ENCODE measurements around the gene AARS1. TPM values are rescaled to one million over a fixed set of nuclear protein-coding genes. Genes with fewer than 3 reads are reported as not detected.
"Not testable (repeated sequence)": the region's sequence is repeated elsewhere in the genome, so short reads cannot be mapped to it uniquely, and the experiment has no call there.

AARS1 gene
- total RNA-seq, 2 experiments from 2014 or later, result 117 to 147 TPM

DNA sequence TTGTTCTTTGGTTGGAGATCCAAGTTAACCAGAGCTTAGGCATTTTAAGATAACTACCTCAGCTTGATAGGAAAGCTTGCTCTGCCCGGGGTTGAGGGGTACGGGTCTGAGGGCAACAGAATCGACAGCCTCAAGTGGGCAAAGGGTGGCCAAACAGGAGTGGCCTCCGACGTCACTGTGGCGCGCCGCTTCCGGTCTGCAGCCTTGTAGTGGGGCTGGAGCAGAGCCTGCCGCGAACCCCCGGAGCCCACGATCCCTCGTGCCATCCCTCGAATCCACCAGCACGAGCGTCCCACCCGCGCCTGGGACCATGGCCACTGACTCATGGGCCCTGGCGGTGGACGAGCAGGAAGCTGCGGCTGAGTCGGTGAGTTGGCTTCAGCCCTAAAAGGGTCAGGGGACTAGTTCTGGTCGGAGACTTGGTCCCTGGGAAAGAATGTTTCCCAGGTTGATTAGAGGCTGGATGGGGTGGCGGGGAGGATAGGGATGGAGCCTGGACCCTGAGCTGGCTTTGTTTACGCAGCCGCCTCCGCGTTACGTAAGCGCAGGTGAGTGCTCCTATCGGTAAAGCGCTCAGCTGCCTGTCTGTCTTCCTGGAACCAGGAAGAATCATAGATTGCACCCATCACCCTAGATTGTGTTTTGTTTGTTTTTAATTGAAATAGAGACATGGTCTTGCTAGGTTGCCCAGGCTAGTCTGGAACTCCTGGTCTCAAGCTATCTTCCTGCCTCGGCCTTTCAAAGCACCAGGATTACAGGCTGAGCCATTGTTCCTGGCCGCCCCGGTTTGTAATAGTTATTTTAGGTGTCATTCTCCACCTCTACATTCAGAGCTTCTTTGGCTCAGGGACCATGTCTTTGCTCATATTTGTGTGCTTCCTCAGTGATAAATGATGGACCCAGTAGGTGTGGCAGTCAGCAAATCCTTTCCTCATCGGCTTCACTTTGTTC, 10.0 kb upstream of the AARS1 start, which contains the start of gene DDX19B:
TSS of gene DDX19B (plus strand) at position 199 of the 951 bp plus-strand sequence. CDS start at position 311, 112 bp downstream.
- H3K4me1 Mint-ChIP-seq, result peaks cover 32% of the 10 kb centered on the region
- DNase-seq, result peak; percentile 85
- peaks cover 11% of the 10 kb centered on the region for H3K9me3 Mint-ChIP-seq (ENCODE audit: low read depth)
- H3K4me3 Mint-ChIP-seq, result peak within 1 kb of the TSS; percentile 85
- ATAC-seq, result peak; percentile 92
- CTCF ChIA-PET, result interaction anchor here (0.5 to 1.7 kb wide), 9 partner anchors 8 to 220 kb away, joined by 3 to 11 read pairs (median 3); partner anchors contain the start of gene DDX19A
- peaks cover 28% of the 10 kb centered on the region for H3K36me3 Mint-ChIP-seq
- H3K27me3 Mint-ChIP-seq, result no peaks in the 10 kb centered on the region
- peak within 1 kb of the TSS; percentile 85 for H3K27ac Mint-ChIP-seq

DNA sequence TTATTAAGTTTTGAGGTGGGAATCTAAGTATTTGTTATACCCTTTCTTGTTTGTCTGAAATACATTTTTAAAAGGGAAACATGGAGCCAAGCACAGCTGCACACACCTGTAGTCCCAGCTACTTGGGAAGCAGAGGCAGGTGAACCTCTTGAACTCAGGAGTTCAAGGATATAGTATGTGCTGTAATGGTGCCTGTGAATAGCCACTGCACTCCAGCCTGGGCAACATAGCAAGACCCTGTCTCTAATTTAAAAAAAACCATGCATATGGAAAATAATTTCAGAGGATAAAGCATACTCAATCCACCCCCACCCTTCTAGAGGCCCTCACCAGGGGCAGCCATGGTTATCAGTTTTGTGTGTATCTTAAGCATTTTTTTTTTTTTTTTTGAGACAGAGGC, 6.3 kb upstream of the AARS1 start:
- Mint-ChIP-seq H3K4me3 (no peak overlapping the region), H3K36me3 (peaks cover 6% of the 10 kb centered on the region), H3K9me3 (ENCODE audit: low read depth) (no peaks in the 10 kb centered on the region), H3K27me3 (no peaks in the 10 kb centered on the region), H3K4me1 (peaks cover 24% of the 10 kb centered on the region), H3K27ac (no peak overlapping the region)
- ATAC-seq, result no peak
- CTCF ChIA-PET, result interaction anchor here (0.7 kb wide), 1 partner anchor 19 kb away, joined by 3 read pairs; no protein-coding TSS in a partner anchor
- no peak for DNase-seq

DNA sequence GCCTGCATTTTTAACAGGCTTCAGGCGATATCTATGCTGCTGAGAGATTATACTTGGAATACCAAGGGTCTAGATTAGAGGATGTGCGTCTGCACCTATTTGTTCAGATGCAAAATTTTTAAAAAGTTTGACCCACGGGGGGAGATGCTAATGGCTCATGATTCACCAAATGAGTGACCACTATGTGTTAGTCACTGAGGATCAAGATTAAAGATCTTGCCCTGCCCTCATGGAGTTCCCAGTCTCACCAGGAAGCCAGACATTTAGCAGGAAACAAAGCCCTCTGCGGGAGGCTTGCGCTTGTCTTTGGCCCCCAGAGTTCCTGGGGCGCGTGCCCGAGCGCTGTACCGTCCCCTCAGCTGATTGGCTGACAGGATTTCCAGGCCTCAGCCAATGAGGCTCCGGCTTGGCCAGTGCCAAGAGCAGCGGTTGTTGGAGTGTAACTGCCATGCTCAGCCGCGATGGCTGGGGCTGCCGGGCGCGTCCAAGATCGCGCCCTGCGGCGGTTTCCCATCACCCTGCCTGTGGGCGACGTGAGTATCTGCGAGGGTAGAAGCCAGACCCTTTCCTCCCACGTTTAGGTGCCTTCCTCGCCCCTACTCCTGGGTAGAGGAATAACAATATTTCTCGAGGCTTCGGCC, 5.2 kb upstream of the AARS1 start:
- Mint-ChIP-seq H3K27ac (no peak overlapping the region), H3K27me3 (no peaks in the 10 kb centered on the region), H3K4me3 (no peak overlapping the region), H3K4me1 (peaks cover 19% of the 10 kb centered on the region), H3K36me3 (no peaks in the 10 kb centered on the region), H3K9me3 (ENCODE audit: low read depth) (no peaks in the 10 kb centered on the region)
- CTCF ChIA-PET, result interaction anchor here (0.6 kb wide), 1 partner anchor 234 kb away, joined by 3 read pairs; no protein-coding TSS in a partner anchor
- DNase-seq (no peak), ATAC-seq (no peak)

DNA sequence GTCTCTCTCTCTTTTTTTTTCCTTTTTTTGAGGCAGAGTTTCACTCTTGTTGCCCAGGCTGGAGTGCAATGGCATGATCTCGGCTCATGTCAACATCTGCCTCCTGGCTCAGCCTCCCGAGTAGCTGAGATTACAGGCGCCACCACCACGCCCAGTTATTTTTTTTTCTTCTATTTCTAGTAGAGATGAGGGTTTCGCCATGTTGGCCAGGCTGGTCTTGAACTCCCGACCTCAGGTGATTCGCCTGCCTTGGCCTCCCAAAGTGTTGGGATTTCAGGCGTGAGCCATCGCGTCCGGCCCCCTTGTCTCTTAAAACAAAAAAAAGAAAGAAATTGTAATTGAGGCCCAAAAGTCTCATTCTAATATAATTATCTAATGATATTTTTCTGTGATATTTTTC, 2.8 kb upstream of the AARS1 start:
- CTCF ChIA-PET, result not testable (repeated sequence)

DNA sequence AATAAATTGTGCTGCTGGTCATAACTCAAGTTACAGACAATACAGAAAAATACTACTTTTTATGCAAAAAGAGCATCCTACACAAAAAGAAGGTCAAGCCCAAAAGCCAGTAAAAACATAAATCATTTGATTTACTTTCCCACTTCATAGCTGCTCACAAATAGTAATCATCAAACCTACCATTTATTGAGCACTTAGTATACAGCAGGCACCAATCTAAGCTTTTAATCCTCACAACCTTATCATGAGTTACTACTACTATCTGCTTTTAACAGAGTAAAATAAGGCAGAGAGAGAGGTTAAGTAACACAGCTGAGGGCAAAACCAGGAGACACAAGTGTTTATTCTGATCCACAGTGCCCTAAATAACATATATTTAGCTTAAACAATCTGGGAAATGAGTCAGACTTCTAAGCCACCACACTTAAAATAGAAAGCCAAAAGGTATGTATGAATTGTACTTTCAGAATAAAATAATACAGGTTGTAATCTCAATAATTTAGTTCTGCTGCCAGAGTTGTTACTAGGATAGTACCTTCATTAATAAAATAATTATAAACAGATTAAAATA, 1.7 kb upstream of the AARS1 start:
- no peak for ATAC-seq
- no peak overlapping the region for H3K4me3 Mint-ChIP-seq
- no peak for DNase-seq
- H3K27ac Mint-ChIP-seq, result peak overlapping the region; percentile 58
- no peaks in the 10 kb centered on the region for H3K9me3 Mint-ChIP-seq (ENCODE audit: low read depth)
- peaks cover 6% of the 10 kb centered on the region for H3K36me3 Mint-ChIP-seq
- peaks cover 30% of the 10 kb centered on the region for H3K4me1 Mint-ChIP-seq
- CTCF ChIA-PET, result interaction anchor here (1.0 to 1.5 kb wide), 3 partner anchors 8 to 39 kb away, joined by 3 to 4 read pairs (median 4); partner anchors contain the start of genes DDX19B and EXOSC6
- peaks cover 3% of the 10 kb centered on the region for H3K27me3 Mint-ChIP-seq

More for the DNA sequence above, 2.8 kb upstream of the AARS1 start:
- H3K36me3 Mint-ChIP-seq; ATAC-seq; H3K4me3 Mint-ChIP-seq; H3K27ac Mint-ChIP-seq; H3K27me3 Mint-ChIP-seq; H3K9me3 Mint-ChIP-seq (ENCODE audit: low read depth); DNase-seq: not testable (repeated sequence)
- peaks cover 25% of the 10 kb centered on the region for H3K4me1 Mint-ChIP-seq

DNA sequence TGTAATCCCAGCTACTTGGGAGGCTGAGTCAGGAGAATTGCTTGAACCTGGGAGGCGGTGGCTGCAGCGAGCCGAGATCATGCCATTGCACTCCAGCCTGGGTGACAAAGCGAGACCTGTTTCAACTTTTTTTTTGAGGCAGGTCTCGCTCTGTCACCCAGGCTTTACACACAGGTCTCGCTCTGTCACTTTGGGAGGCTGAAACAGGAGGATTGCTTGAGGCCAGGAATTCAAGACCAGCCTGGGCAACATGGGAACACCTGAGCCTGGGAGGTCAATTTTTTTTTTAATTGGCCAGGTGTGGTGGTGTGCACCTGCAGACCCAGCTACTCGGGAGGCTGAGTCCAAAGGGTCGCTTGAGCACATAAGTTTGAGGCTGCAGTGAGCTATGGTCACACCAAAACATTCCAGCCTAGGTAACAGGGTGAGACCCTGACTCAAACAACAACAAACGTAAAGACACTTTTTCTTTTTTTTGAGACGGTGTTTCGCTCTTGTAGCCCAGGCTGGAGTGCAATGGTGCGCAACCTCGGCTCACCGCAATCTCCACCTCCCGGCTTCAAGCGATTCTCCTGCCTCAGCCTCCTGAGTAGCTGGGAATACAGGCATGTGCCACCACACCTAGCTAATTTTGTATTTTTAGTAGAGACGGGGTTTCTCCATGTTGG, 1.9 kb downstream of the AARS1 start:
- CTCF ChIA-PET, result interaction anchor here (1.7 to 3.1 kb wide), 2 partner anchors 10 to 36 kb away, joined by 4 to 19 read pairs; partner anchors contain the start of gene EXOSC6
- peaks cover 56% of the 10 kb centered on the region for H3K4me1 Mint-ChIP-seq
- ATAC-seq; H3K27me3 Mint-ChIP-seq; H3K9me3 Mint-ChIP-seq (ENCODE audit: low read depth); DNase-seq: not testable (repeated sequence)
- H3K4me3 Mint-ChIP-seq, result peak overlapping the region; percentile 100
- peak overlapping the region; percentile 100 for H3K27ac Mint-ChIP-seq
- H3K36me3 Mint-ChIP-seq, result peaks cover 27% of the 10 kb centered on the region

DNA sequence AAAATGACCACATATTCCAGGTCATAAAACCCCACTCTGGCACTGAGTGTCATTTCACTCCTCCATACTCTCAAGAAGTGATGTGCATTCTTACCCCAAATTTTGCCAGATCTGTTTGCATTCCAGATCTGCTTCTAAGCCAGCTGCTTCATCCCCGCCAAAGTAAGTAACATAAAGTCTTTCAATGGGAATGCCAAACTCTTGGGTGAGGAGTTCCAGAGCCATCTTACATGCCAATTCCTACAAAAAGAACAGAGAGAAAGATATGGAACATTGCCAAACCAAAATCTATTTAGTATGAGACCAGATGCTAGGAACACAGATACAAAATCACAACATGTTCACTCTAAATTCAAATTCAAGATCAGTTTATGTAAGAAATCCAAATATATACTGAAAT, 12.9 kb downstream of the AARS1 start:
- CTCF ChIA-PET, result interaction anchor here (1.6 kb wide), 1 partner anchor 11 kb away, joined by 4 read pairs; no protein-coding TSS in a partner anchor
- ATAC-seq (no peak), DNase-seq (no peak)
- Mint-ChIP-seq H3K27ac (no peak overlapping the region), H3K9me3 (ENCODE audit: low read depth) (no peaks in the 10 kb centered on the region), H3K4me3 (no peak overlapping the region), H3K4me1 (peaks cover 5% of the 10 kb centered on the region), H3K36me3 (peaks cover 55% of the 10 kb centered on the region), H3K27me3 (no peaks in the 10 kb centered on the region)

DNA sequence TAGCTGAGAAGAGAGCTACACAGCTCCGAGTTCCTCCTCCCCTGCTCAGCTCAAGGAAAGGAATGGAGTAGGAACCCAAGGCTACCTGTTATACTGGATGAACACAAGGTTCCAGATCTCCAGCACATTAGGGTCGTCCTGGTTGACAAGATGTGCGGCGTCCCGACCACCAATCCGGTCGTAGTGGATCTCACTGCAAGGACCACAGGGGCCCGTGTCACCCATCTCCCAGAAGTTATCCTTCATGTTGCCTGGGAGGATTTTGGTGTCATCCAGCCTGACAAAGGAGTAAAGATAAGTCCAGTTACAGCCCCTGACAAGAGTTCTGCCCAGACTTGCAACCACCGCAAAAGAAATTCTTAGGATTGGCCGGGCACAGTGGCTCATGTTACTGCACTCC, 17.6 kb downstream of the AARS1 start:
- H3K4me3 Mint-ChIP-seq, result no peak overlapping the region
- CTCF ChIA-PET, result no interaction called here

DNA sequence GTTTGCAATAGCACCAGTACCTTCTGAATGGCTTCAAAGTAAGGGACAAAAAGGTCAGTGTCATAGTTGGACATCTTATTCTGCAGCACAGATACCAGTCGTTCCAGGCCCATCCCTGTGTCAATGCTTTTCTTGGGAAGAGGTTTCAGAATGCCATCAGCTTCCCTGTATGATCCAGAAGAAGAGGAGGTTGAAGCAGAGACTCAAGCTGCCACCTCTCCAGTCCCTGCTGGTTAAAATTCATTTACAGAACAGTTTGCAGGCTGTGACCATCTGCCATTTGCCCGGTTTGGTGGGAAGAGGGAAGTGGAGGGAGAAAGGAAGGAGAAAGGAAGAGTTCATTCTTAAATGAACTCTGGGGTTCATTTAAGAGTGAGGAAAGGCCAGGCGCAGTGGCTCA, 19.1 kb downstream of the AARS1 start:
- no peaks in the 10 kb centered on the region for H3K27me3 Mint-ChIP-seq
- no peak overlapping the region for H3K4me3 Mint-ChIP-seq
- H3K27ac Mint-ChIP-seq, result no peak overlapping the region
- CTCF ChIA-PET, result interaction anchor here (1.3 kb wide), 1 partner anchor 16 kb away, joined by 3 read pairs; no protein-coding TSS in a partner anchor
- H3K4me1 Mint-ChIP-seq, result no peaks in the 10 kb centered on the region
- peaks cover 64% of the 10 kb centered on the region for H3K36me3 Mint-ChIP-seq
- ATAC-seq (no peak), DNase-seq (no peak)
- H3K9me3 Mint-ChIP-seq (ENCODE audit: low read depth), result no peaks in the 10 kb centered on the region

More for the DNA sequence above, 17.6 kb downstream of the AARS1 start:
- H3K27me3 Mint-ChIP-seq, result no peaks in the 10 kb centered on the region
- no peaks in the 10 kb centered on the region for H3K4me1 Mint-ChIP-seq
- ATAC-seq, result no peak
- H3K9me3 Mint-ChIP-seq (ENCODE audit: low read depth), result no peaks in the 10 kb centered on the region
- H3K36me3 Mint-ChIP-seq, result peaks cover 62% of the 10 kb centered on the region
- no peak for DNase-seq
- H3K27ac Mint-ChIP-seq, result no peak overlapping the region

DNA sequence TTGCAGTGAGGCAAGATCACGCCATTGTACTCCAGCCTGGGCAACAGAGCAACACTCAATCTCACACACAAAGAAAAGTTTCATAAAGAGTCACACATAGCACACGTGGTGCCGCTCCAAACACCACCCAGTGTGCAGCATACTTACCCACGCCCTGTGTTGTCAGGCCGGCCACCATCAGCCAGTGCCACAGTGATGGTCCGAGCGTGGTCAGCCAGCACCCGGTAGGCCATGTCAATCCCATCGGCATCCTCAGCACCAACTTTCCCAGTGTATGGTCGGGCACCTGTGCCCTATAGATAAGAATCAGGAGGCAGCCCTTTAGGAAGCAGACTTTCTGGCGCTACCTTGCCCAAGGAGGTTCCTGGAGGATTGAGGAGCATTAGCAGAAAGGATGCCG, 19.8 kb downstream of the AARS1 start:
- no peaks in the 10 kb centered on the region for H3K27me3 Mint-ChIP-seq
- CTCF ChIA-PET, result interaction anchor here (0.6 kb wide), 1 partner anchor 17 kb away, joined by 3 read pairs; no protein-coding TSS in a partner anchor
- ATAC-seq, result no peak
- H3K9me3 Mint-ChIP-seq (ENCODE audit: low read depth), result no peaks in the 10 kb centered on the region
- no peak for DNase-seq
- H3K4me1 Mint-ChIP-seq, result no peaks in the 10 kb centered on the region
- H3K36me3 Mint-ChIP-seq, result peaks cover 66% of the 10 kb centered on the region
- no peak overlapping the region for H3K27ac Mint-ChIP-seq
- no peak overlapping the region for H3K4me3 Mint-ChIP-seq

DNA sequence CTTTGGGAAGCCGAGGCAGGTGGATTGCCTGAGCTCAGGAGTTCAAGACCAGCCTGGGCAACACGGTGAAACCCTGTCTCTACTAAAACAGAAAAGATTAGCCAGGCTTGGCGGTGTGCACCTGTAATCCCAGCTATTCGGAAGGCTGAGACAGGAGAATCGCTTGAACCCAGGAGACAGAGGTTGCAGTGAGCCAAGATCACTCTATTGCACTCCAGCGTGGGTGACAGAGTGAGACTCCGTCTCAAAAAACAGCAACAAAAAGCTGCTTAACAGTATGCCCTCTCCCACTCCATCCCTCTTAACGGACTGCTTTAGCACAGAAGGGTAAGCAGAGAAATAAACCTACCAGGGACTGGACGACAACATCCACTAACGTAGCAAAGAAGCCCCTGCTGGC, 21.4 kb downstream of the AARS1 start:
- not testable (repeated sequence) for H3K4me3 Mint-ChIP-seq; H3K27me3 Mint-ChIP-seq; ATAC-seq; DNase-seq; H3K4me1 Mint-ChIP-seq; H3K27ac Mint-ChIP-seq; H3K9me3 Mint-ChIP-seq (ENCODE audit: low read depth)
- H3K36me3 Mint-ChIP-seq, result peaks cover 65% of the 10 kb centered on the region
- CTCF ChIA-PET, result interaction anchor here (1.0 to 3.2 kb wide), 7 partner anchors 10 to 113 kb away, joined by 3 to 26 read pairs (median 7); partner anchors contain the start of genes AARS1 and EXOSC6

DNA sequence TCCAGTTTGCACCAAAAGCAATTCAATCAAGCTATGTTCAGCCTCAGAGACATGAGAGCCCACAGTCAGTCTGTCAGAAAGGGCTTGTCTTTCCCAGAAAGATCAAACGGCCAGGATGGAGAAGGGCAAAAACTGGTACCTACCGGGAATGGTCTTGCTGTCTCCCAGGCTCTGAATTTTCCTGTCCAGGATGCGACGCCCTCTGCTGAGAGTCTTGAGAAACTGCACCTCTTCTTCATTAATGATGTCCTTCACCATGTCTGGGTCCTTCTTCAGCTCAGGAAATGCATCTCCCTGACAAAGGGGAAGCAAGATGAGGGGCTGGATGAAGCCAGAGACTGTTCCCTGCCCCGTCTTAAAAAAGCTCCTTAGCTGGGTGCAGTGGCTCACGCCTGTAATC, 21.8 kb downstream of the AARS1 start:
- DNase-seq, result no peak

More for the DNA sequence above, 21.8 kb downstream of the AARS1 start:
- CTCF ChIA-PET, result interaction anchor here (0.8 to 3.2 kb wide), 9 partner anchors 9 to 387 kb away, joined by 3 to 26 read pairs (median 4); partner anchors contain the start of genes AARS1 and EXOSC6
- peaks cover 64% of the 10 kb centered on the region for H3K36me3 Mint-ChIP-seq
- peak; percentile 51 for ATAC-seq
- H3K4me3 Mint-ChIP-seq, result no peak overlapping the region
- no peak overlapping the region for H3K27ac Mint-ChIP-seq
- H3K9me3 Mint-ChIP-seq (ENCODE audit: low read depth), result no peaks in the 10 kb centered on the region
- no peaks in the 10 kb centered on the region for H3K4me1 Mint-ChIP-seq
- H3K27me3 Mint-ChIP-seq, result no peaks in the 10 kb centered on the region

All from activated CD8-positive, alpha-beta memory T cell treated with anti-CD3 and anti-CD28 coated beads, Interleukin-2, amount 10 ng/mL, durations not matched to agents 7 days and 5 days (primary cell).